ENCODE results near the gene ABHD6.
"Not testable (repeated sequence)": the region's sequence is repeated elsewhere in the genome, so short reads cannot be mapped to it uniquely, and the experiment has no call there.

The ABHD6 gene

GRCh38 chr3:58237238-58237940, at the start of gene ABHD6:
Gene ABHD6 (plus strand): TSS chr3:58237792. CDS start chr3:58256587, 18,795 bp downstream.
- DNase-seq (ENCODE audit: low read depth in 2 of 2) = peak; percentile 73 to 80

GRCh38 chr3:58188173-58188564, 49.4 kb upstream of the ABHD6 start:
- no peak for DNase-seq (ENCODE audit: low read depth in 2 of 2)

GRCh38 chr3:58188921-58189451, 48.6 kb upstream of the ABHD6 start:
- no peak for DNase-seq (ENCODE audit: low read depth in 2 of 2)

- no peak for DNase-seq (ENCODE audit: low read depth in 2 of 2)
These were observed 47.9 kb upstream of the ABHD6 start for GRCh38 chr3:58189691-58190090.

- DNase-seq (ENCODE audit: low read depth in 2 of 2) = no peak
These were observed 47.3 kb upstream of the ABHD6 start for GRCh38 chr3:58190291-58190690.

GRCh38 chr3:58190882-58191281, 46.7 kb upstream of the ABHD6 start:
- DNase-seq (ENCODE audit: low read depth in 2 of 2) = no peak

GRCh38 chr3:58191361-58191991, 46.1 kb upstream of the ABHD6 start:
- DNase-seq (ENCODE audit: low read depth in 2 of 2) = no peak

GRCh38 chr3:58192069-58192468, 45.5 kb upstream of the ABHD6 start:
- no peak for DNase-seq (ENCODE audit: low read depth in 2 of 2)

GRCh38 chr3:58193682-58194407, 43.7 kb upstream of the ABHD6 start:
- no peak for DNase-seq (ENCODE audit: low read depth in 2 of 2)

GRCh38 chr3:58197588-58197987, 40.0 kb upstream of the ABHD6 start:
- DNase-seq (ENCODE audit: low read depth in 2 of 2) = no peak

- no peak for DNase-seq (ENCODE audit: low read depth in 2 of 2)
These were observed 39.2 kb upstream of the ABHD6 start for GRCh38 chr3:58198362-58198761.

- no peak for DNase-seq (ENCODE audit: low read depth in 2 of 2)
These were observed 38.8 kb upstream of the ABHD6 start for GRCh38 chr3:58198804-58199203.

GRCh38 chr3:58200121-58200709, 37.4 kb upstream of the ABHD6 start:
- DNase-seq (ENCODE audit: low read depth in 2 of 2) = no peak

- no peak for DNase-seq (ENCODE audit: low read depth in 2 of 2)
These were observed 36.7 kb upstream of the ABHD6 start for GRCh38 chr3:58200846-58201355.

GRCh38 chr3:58201451-58201850, 36.1 kb upstream of the ABHD6 start:
- DNase-seq (ENCODE audit: low read depth in 2 of 2) = not testable (repeated sequence)

GRCh38 chr3:58202917-58203360, 34.7 kb upstream of the ABHD6 start:
- no peak for DNase-seq (ENCODE audit: low read depth in 2 of 2)

GRCh38 chr3:58203541-58203940, 34.1 kb upstream of the ABHD6 start:
- no peak for DNase-seq (ENCODE audit: low read depth in 2 of 2)

- DNase-seq (ENCODE audit: low read depth in 2 of 2) = no peak
These were observed 32.9 kb upstream of the ABHD6 start for GRCh38 chr3:58204720-58205119.

GRCh38 chr3:58205981-58206380, 31.6 kb upstream of the ABHD6 start:
- DNase-seq (ENCODE audit: low read depth in 2 of 2) = no peak

GRCh38 chr3:58206406-58207011, 31.1 kb upstream of the ABHD6 start:
- no peak for DNase-seq (ENCODE audit: low read depth in 2 of 2)

- no peak for DNase-seq (ENCODE audit: low read depth in 2 of 2)
These were observed 29.6 kb upstream of the ABHD6 start for GRCh38 chr3:58207954-58208353.

- DNase-seq (ENCODE audit: low read depth in 2 of 2) = no peak
These were observed 27.7 kb upstream of the ABHD6 start for GRCh38 chr3:58209933-58210332.
